HK-2 (cell line): ENCODE results near the gene PSG7.
"Not testable (repeated sequence)": the region's sequence is repeated elsewhere in the genome, so short reads cannot be mapped to it uniquely, and the experiment has no call there.

Experiments
- DNase-seq: peaks from one replicate; pipeline ENCODE4 v3.0.0-alpha.2; 2018; ENCODE audit not compliant: unreplicated experiment

Gene PSG7

GRCh38 chr19:42916931-42917330 lies 20.1 kb downstream of the PSG7 start:
- DNase-seq = not testable (repeated sequence)

DNA sequence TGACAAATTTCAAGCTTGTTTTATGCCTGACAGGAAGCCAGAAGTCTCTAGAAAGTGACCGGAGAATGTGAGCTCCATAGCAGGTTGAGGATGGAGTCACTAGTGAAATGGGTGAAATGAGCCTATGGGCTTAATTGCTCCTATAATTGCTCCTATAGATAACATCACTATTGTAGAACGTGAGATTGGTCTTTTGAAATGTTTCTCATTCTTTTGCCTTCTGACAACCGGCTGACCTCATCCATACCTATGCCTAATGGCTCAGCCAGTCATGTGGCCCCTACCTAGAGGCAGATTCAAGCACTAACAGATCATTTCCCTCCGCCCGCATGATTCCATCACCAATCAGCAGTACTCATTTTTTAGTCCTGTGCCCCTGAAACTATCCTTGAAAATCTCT lies 23.5 kb downstream of the PSG7 start:
- DNase-seq = not testable (repeated sequence)

GRCh38 chr19:42912941-42913340 lies 24.1 kb downstream of the PSG7 start:
- DNase-seq = not testable (repeated sequence)

DNA sequence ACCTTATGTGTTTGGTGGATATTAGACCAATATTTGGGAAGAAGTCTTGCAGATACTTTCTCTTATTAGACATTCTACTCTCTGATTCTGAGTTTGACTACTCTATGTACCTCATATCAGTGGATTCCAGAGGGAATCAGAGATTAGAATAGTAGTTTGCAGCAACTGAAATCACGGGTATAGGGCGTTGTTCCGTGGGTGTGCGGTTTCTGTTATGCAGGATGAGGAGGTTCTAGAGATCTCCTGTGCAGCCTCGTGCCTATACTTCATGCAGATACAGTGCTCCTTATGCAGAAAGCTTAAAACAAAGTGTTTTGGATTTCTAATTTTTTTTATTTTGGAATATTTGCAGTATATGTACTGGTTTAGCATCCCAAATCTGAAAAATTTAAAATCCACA lies 25.3 kb downstream of the PSG7 start:
- not testable (repeated sequence) for DNase-seq

DNA sequence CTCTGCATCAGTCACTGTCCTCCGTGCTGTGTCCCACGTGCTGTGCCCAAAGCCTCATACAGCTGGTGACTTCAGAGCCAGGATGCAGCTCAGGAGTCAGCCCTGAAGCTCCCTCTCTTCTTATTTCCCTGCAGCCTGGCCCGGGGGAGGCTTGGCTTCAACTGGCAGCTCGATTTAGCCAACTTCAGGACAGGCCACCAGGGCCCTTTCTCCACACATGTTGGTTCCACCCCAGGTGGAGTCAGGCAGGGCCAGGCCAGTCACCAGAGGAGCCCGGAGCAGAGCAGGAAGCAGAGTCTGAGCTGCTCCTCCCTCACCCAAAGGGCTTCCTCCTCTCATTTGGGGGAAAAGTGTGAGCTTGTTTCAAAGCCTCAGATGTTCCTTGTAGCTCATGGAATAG lies 30.8 kb downstream of the PSG7 start:
- not testable (repeated sequence) for DNase-seq

DNA sequence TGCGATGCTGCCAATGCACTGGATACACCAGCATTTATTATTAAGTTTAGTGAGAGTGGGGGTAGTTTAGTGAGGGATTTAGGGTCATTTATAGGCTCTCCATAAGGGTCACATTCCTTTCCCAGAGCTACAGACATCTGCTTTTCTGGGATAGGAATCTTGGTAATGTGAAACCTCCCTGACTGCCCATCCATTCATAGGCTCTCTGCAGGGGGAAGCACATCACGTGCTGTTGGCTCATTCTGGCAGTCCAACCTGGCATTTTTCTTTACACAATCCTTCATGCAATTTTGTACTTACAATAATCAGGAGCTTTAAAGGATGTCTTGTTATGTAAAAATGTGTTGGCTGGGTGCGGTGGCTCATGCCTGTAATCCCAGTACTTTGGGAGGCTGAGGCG lies 36.4 kb downstream of the PSG7 start:
- not testable (repeated sequence) for DNase-seq

- DNase-seq = not testable (repeated sequence)
Measured at GRCh38 chr19:42899674-42900073, 37.3 kb downstream of the PSG7 start.

GRCh38 chr19:42899110-42899509 lies 37.9 kb downstream of the PSG7 start:
- DNase-seq = not testable (repeated sequence)

DNA sequence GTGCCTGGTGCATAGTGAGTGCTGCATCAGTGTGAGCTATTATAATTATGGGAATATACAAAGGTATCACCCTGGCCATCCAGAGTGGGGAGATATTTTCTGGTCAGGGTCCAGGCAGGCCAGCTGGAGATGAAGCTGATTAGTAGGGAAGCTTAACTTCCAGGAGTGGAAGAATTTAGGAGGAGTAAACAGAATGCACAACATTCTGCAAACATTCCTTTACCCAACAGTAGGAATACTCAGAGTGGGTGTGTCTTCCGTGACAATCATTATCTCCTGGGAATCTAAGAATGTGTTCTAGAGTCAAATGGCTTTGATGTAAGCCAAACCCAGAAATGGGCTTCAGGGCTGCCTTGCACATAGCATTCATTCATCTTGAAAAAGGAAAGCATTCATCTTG lies 38.4 kb downstream of the PSG7 start:
- DNase-seq = not testable (repeated sequence)

GRCh38 chr19:42897729-42898128 lies 39.3 kb downstream of the PSG7 start:
- not testable (repeated sequence) for DNase-seq

GRCh38 chr19:42890446-42890845 lies 46.6 kb downstream of the PSG7 start:
- DNase-seq = not testable (repeated sequence)

GRCh38 chr19:42887876-42888445 lies 49.0 kb downstream of the PSG7 start:
- DNase-seq = not testable (repeated sequence)

DNA sequence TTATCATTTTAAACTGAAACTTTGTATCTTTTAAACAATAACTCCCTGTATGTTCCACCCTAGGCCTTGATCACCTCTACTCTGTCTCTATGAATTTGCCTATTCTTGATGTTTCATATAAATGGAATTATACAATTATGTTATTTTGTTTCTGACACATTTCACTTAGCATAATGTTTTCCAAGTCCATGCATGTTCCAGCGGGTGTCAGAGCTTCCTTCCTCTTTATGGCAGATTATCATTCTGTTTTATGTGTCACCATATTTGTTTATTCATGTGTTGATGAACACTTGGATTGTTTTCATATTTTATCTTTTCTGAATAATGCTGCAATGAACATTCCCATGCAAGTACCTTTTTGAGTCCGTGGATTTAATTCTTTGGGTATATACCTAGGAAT lies 54.3 kb downstream of the PSG7 start:
- DNase-seq = not testable (repeated sequence)

- not testable (repeated sequence) for DNase-seq
Measured at GRCh38 chr19:42882010-42882409, 55.0 kb downstream of the PSG7 start.

DNA sequence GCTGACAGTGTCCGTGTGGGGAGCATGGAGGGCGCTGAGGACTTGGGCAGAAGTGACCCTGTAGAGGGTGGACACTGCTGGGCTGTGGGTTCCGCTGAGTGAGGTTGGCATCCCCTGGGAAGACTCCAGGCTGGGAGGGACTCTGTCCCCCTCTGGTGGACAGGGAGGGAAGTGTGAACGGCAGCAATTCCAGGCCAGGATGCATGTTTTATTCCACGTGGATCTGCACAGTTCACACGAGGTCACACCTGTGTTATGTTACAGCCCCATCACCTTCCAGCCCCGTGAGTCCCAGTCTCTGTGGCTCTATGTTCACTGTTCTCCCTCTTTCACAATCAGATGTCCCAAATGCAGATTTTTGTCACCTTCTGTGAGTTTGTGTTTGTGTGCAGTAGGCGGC lies 55.7 kb downstream of the PSG7 start:
- DNase-seq = peak; percentile 57

DNA sequence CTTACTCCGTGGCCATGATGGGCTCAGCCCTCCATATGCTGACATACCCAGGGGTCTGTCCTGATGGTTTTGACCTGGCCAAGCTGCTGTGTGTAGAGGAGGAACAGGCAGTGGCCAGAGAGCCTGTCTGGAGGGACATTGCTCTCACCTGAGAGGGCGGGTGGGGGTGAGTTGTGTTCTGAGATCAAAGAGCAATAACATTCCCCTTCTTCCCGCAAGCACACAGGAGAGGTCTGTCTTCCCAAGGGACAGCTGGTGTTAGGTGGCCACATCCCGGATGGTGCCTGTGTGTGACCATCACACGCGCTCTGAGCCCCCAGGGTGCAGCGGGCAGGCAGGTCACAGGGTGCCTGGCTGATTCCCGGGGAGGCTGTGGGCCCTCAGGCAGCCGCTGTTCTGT lies 56.4 kb downstream of the PSG7 start:
- DNase-seq = not testable (repeated sequence)

DNA sequence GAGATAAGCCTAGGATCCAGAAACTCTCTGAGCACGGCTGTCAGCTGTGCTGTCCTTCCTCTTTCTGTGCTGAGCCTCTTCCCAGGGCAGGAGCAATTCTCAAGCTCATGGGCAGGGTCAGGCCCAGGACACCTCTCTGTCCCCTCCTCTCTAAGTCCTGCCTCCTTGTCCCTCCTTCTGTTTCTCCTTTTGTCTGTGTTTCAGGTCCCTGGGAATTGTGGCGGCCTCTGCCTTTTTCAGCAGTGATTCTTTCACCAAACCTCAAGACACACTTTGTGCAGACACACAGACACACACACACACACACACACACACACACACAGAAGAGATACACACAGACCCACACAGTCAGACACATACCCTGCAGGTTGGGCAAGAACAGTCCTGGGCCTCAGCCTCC lies 57.4 kb downstream of the PSG7 start, which contains the start of gene PSG1:
Gene PSG1 (minus strand): TSS at position 101 of the 400 bp plus-strand sequence. CDS start 132 bp downstream, outside the sequence.
- no peak for DNase-seq

DNA sequence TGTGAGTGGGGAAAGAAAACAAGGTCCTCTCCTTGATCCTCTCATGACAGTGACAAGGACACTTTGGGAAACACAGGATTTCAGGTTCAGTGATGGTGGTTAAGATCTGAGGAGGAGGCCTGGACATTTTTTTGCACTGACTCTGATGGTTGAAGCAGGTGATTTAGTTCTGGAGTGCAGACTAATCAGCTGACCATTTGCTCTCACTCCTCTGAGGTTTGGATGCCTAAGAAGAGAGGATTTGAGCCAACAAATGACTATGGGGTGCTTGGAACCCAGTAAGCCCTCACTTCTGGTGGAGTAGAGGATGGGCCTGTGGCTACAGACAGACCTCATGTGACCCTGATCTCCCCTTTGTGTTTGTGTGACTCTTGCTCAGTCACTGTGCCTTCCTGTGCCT lies 60.4 kb downstream of the PSG7 start:
- peak; percentile 73 for DNase-seq

GRCh38 chr19:42875881-42876280 lies 61.1 kb downstream of the PSG7 start:
- DNase-seq = peak; percentile 63

GRCh38 chr19:42874901-42875813 lies 61.9 kb downstream of the PSG7 start:
- DNase-seq = peak; percentile 63

DNA sequence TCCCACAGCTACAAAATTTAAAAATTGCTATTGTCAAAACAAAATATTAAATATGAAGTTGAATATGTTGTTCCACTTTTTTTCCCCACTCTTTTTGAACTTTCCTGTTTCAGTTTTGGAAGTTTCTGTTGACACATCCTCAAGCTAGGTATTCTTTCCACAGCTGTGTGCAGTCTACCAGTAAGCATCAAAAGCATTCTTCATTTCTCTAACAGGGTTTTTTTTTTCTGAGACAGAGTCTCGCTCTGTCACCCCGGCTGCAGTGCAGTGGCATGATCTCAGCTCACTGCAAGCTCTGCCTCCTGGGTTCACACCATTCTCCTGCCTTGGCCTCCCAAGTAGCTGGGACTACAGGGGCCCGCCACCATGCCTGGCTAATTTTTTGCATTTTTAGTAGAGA lies 62.9 kb downstream of the PSG7 start:
- not testable (repeated sequence) for DNase-seq
